ENCODE measurements around the gene CNTNAP2. TPM values are rescaled to one million over a fixed set of nuclear protein-coding genes. Genes with fewer than 3 reads are reported as not detected.

Gene CNTNAP2
- total RNA-seq, 1 experiment from 2014 or later = 64.5 TPM

DNA sequence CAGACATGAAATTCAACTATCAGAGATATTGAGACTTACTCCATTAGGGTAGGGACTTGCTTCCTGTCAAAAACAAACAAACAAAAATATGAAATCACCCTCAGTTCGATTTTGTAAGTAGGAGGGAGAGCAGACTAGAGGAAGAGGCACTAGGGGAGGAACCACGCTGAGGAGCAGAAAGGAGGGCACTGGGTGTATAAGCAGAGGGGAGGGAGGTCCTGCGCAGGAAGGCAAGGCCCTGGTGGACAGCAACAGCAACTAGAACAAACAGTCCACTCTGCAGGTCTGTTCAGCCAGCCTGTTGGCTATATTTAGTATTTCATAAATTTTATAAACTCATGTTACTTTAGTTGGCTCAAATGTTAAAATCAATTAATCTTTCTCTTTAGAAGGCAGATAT, 1536.9 kb downstream of the CNTNAP2 start:
- peak overlapping the region in 1 of 3 experiments; percentile 36; a peak in 1 of 7 replicates for H3K27ac Mint-ChIP-seq
- no peak for DNase-seq
- no peak overlapping the region for H2BK120ac ChIP-seq (ENCODE audit: low read depth, low read length, poor library complexity, severe bottlenecking)
- WGBS (ENCODE audit: extremely low coverage, insufficient read length, low lambda C conversion rate) = no CpG with 5 or more reads among the region's 3 CpGs
- no peaks in the 10 kb centered on the region for H3K9me3 Mint-ChIP-seq
- H3K4me1 ChIP-seq (ENCODE audit: insufficient read depth, low read length) = no peaks in the 10 kb centered on the region; the same call in 1 of the 2 replicates
- no peak overlapping the region for H3K27ac ChIP-seq (ENCODE audit: insufficient read length, low read depth, low read length)
- no peak overlapping the region for H3K56ac ChIP-seq (ENCODE audit: insufficient read length, low read depth, low read length)
- no peak overlapping the region for H4K5ac ChIP-seq (ENCODE audit: insufficient read length, low read depth, low read length)
- H3K23ac ChIP-seq (ENCODE audit: insufficient read length, low read depth, low read length) = no peak overlapping the region
- H3K36me3 Mint-ChIP-seq (ENCODE audit: insufficient read depth in 1 of 3, low read depth in 3 of 3) = 0 out of 7 replicates have a peak, but pooled peaks cover 0 to 4% (median 0%) of the 10 kb centered on the region in 3 experiments
- no peak overlapping the region for H3K4ac ChIP-seq (ENCODE audit: low read depth, low read length)
- H3K23me2 ChIP-seq (ENCODE audit: insufficient read length, low read depth, low read length, poor library complexity, severe bottlenecking) = no peaks in the 10 kb centered on the region
- H2AFZ ChIP-seq (ENCODE audit: low read length) = no peak overlapping the region
- no peaks in the 10 kb centered on the region for H4K20me1 ChIP-seq (ENCODE audit: control insufficient read depth, insufficient read depth, insufficient read length)
- no peak overlapping the region for H3K4me3 Mint-ChIP-seq
- no peak overlapping the region for H3K18ac ChIP-seq (ENCODE audit: insufficient read length, low read depth, low read length)
- peaks cover 20 to 22% of the 10 kb centered on the region in 2 experiments for H3K4me1 Mint-ChIP-seq
- no peaks in the 10 kb centered on the region for H3K27me3 ChIP-seq (ENCODE audit: insufficient read depth, low read length)
- no peak overlapping the region for H4K91ac ChIP-seq (ENCODE audit: insufficient read length, low read depth, low read length)
- no peak overlapping the region for H2BK12ac ChIP-seq (ENCODE audit: insufficient read length, low read depth, low read length)
- TF ChIP-seq, protein P1, sequence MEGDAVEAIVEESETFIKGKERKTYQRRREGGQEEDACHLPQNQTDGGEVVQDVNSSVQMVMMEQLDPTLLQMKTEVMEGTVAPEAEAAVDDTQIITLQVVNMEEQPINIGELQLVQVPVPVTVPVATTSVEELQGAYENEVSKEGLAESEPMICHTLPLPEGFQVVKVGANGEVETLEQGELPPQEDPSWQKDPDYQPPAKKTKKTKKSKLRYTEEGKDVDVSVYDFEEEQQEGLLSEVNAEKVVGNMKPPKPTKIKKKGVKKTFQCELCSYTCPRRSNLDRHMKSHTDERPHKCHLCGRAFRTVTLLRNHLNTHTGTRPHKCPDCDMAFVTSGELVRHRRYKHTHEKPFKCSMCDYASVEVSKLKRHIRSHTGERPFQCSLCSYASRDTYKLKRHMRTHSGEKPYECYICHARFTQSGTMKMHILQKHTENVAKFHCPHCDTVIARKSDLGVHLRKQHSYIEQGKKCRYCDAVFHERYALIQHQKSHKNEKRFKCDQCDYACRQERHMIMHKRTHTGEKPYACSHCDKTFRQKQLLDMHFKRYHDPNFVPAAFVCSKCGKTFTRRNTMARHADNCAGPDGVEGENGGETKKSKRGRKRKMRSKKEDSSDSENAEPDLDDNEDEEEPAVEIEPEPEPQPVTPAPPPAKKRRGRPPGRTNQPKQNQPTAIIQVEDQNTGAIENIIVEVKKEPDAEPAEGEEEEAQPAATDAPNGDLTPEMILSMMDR (conservative IDR thresholded peaks at IDR 0.05) = no peak
- no peak overlapping the region for H3K14ac ChIP-seq (ENCODE audit: insufficient read depth, low read length)
- H3K79me2 ChIP-seq (ENCODE audit: insufficient read depth, low read length) = no peaks in the 10 kb centered on the region
- no peaks in the 10 kb centered on the region for H3K9me3 ChIP-seq (ENCODE audit: control insufficient read depth, low read depth, low read length)
- H3K4me2 ChIP-seq (ENCODE audit: insufficient read depth, insufficient read length, low read length) = no peak overlapping the region
- no peak overlapping the region for H2BK5ac ChIP-seq (ENCODE audit: insufficient read length, low read length)
- no peak overlapping the region for H2BK20ac ChIP-seq (ENCODE audit: low read depth, low read length, poor library complexity, severe bottlenecking)
- H2BK15ac ChIP-seq (ENCODE audit: low read depth, low read length) = no peak overlapping the region
- no peak overlapping the region for H2AK5ac ChIP-seq (ENCODE audit: insufficient read length, low read length)
- no peaks in the 10 kb centered on the region for H3K27me3 Mint-ChIP-seq (ENCODE audit: low read depth)
- no peak overlapping the region for H3K9ac ChIP-seq (ENCODE audit: extremely low read depth, insufficient read length, low read length)
- H4K8ac ChIP-seq (replicated peaks; ENCODE audit: insufficient read length, low read depth, low read length) = no peak overlapping the region
- no peaks in the 10 kb centered on the region for H3K79me1 ChIP-seq (ENCODE audit: insufficient read depth, low read depth, low read length, poor library complexity, severe bottlenecking)
- H3T11ph ChIP-seq (ENCODE audit: low read length) = no peak overlapping the region
